ENCODE data around the gene THOC6.
A peak's percentile ranks its signal among the peaks of the same experiment; 100 is the strongest.

THOC6 gene

GRCh38 chr16:3021449-3022207 lies 2.2 kb upstream of the THOC6 start (continued):
- TF ChIP-seq ZNF792 (tag by site-specific recombination; IDR thresholded peaks at IDR 0.05) (no peak), TSHZ1 (tag by site-specific recombination; IDR thresholded peaks at IDR 0.05; ENCODE audit: borderline replicate concordance) (no peak), ZNF157 (tag by site-specific recombination; IDR thresholded peaks at IDR 0.05) (no peak), ZNF184 (tag by site-specific recombination; IDR thresholded peaks at IDR 0.05) (no peak), ZNF558 (tag by site-specific recombination; IDR thresholded peaks at IDR 0.05) (no peak), ZNF529 (tag by site-specific recombination; IDR thresholded peaks at IDR 0.05; ENCODE audit: insufficient replicate concordance) (no peak), ZNF837 (tag by site-specific recombination; IDR thresholded peaks at IDR 0.05) (no peak), ZNF221 (tag by site-specific recombination; IDR thresholded peaks at IDR 0.05; ENCODE audit: borderline replicate concordance) (no peak), ZNF423 (tag by site-specific recombination; IDR thresholded peaks at IDR 0.05) (no peak), ZNF610 (tag by site-specific recombination; IDR thresholded peaks at IDR 0.05; ENCODE audit: borderline replicate concordance) (0 out of 2 replicates have a peak, but pooled peaks have one; percentile 19), ZNF560 (tag by site-specific recombination; IDR thresholded peaks at IDR 0.05; ENCODE audit: borderline replicate concordance) (no peak), REPIN1 (tag by site-specific recombination; IDR thresholded peaks at IDR 0.05; ENCODE audit: low read depth) (no peak), ZBTB1 (tag by site-specific recombination; IDR thresholded peaks at IDR 0.05) (no peak), ZNF626 (tag by site-specific recombination; IDR thresholded peaks at IDR 0.05) (no peak), ZNF513 (tag by site-specific recombination; IDR thresholded peaks at IDR 0.05) (no peak), KLF10 (tag by site-specific recombination; IDR thresholded peaks at IDR 0.05) (0 out of 2 replicates have a peak, but pooled peaks have one; percentile 10), ZNF398 (tag by site-specific recombination; IDR thresholded peaks at IDR 0.05) (peak; percentile 88), GLIS1 (tag by site-specific recombination; IDR thresholded peaks at IDR 0.05) (peak; percentile 98), ZNF24 (tag by site-specific recombination; IDR thresholded peaks at IDR 0.05) (peak; percentile 96), SETDB1 (IDR thresholded peaks at IDR 0.05; ENCODE audit: insufficient read length, low read length) (no peak), WT1 (tag by site-specific recombination; IDR thresholded peaks at IDR 0.05) (no peak), ZNF658 (tag by site-specific recombination; IDR thresholded peaks at IDR 0.05) (no peak), ZNF514 (tag by site-specific recombination; IDR thresholded peaks at IDR 0.05) (no peak), ZBTB10 (tag by site-specific recombination; IDR thresholded peaks at IDR 0.05) (peak; percentile 69; the same call in 1 of the 2 replicates), ZFP69B (tag by site-specific recombination; IDR thresholded peaks at IDR 0.05) (peak; percentile 69; the same call in 1 of the 2 replicates), HOXC10 (CRISPR knock-in tag; IDR thresholded peaks at IDR 0.05) (no peak), ZNF670 (tag by site-specific recombination; IDR thresholded peaks at IDR 0.05; ENCODE audit: low read depth) (no peak)
- TF ChIP-seq, protein P1, sequence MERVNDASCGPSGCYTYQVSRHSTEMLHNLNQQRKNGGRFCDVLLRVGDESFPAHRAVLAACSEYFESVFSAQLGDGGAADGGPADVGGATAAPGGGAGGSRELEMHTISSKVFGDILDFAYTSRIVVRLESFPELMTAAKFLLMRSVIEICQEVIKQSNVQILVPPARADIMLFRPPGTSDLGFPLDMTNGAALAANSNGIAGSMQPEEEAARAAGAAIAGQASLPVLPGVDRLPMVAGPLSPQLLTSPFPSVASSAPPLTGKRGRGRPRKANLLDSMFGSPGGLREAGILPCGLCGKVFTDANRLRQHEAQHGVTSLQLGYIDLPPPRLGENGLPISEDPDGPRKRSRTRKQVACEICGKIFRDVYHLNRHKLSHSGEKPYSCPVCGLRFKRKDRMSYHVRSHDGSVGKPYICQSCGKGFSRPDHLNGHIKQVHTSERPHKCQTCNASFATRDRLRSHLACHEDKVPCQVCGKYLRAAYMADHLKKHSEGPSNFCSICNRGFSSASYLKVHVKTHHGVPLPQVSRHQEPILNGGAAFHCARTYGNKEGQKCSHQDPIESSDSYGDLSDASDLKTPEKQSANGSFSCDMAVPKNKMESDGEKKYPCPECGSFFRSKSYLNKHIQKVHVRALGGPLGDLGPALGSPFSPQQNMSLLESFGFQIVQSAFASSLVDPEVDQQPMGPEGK (tag by site-specific recombination; IDR thresholded peaks at IDR 0.05) = peak; percentile 73

Measured in HEK293 (cell line).